ENCODE measurements around the gene REC8. TPM values are rescaled to one million over a fixed set of nuclear protein-coding genes. Genes with fewer than 3 reads are reported as not detected.

The REC8 gene
- total and polyA plus RNA-seq, 2 of the 13 experiments (the other 11 are each of a cell fraction or from before 2014, with no cell fraction given): 3.4 to 14.7 TPM

- TF ChIP-seq NR0B2 (CRISPR knock-in tag; IDR thresholded peaks at IDR 0.05): peak; percentile 1; the same call in 1 of the 2 replicates
- peak; percentile 14; the same call in 1 of the 2 replicates for TF ChIP-seq GZF1 (CRISPR knock-in tag; IDR thresholded peaks at IDR 0.05)
- TF ChIP-seq ZNF766 (CRISPR knock-in tag; IDR thresholded peaks at IDR 0.05; ENCODE audit: borderline replicate concordance): no peak
- TF ChIP-seq ZNF772 (CRISPR knock-in tag; IDR thresholded peaks at IDR 0.05): peak; percentile 21; the same call in 1 of the 2 replicates
- TF ChIP-seq ZNF75D (CRISPR knock-in tag; IDR thresholded peaks at IDR 0.05; ENCODE audit: borderline replicate concordance): no peak
- TF ChIP-seq ZBTB14 (CRISPR knock-in tag; IDR thresholded peaks at IDR 0.05): no peak
- TF ChIP-seq AHR (CRISPR knock-in tag; IDR thresholded peaks at IDR 0.05): peak; percentile 73
- peak; percentile 88 for TF ChIP-seq ZNF781 (CRISPR knock-in tag; IDR thresholded peaks at IDR 0.05; ENCODE audit: borderline replicate concordance, not compliant biosample characterization)
- TF ChIP-seq ZC3H4 (CRISPR knock-in tag; IDR thresholded peaks at IDR 0.05; ENCODE audit: borderline replicate concordance): no peak
- no peak for TF ChIP-seq ARID3A (IDR thresholded peaks at IDR 0.05; ENCODE audit: low read depth, low read length)
- TF ChIP-seq SETDB1 (CRISPR knock-in tag; IDR thresholded peaks at IDR 0.05; ENCODE audit: borderline replicate concordance): no peak
- TF ChIP-seq, protein P1, sequence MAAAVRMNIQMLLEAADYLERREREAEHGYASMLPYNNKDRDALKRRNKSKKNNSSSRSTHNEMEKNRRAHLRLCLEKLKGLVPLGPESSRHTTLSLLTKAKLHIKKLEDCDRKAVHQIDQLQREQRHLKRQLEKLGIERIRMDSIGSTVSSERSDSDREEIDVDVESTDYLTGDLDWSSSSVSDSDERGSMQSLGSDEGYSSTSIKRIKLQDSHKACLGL (CRISPR knock-in tag; IDR thresholded peaks at IDR 0.05): no peak; the same call in 1 of the 2 replicates
- no peak for TF ChIP-seq TEAD2 (CRISPR knock-in tag; IDR thresholded peaks at IDR 0.05)
- TF ChIP-seq PRDM10 (CRISPR knock-in tag; IDR thresholded peaks at IDR 0.05; ENCODE audit: low read depth): no peak
- no peak for TF ChIP-seq SMAD9 (CRISPR knock-in tag; IDR thresholded peaks at IDR 0.05)
- TF ChIP-seq, protein P2, sequence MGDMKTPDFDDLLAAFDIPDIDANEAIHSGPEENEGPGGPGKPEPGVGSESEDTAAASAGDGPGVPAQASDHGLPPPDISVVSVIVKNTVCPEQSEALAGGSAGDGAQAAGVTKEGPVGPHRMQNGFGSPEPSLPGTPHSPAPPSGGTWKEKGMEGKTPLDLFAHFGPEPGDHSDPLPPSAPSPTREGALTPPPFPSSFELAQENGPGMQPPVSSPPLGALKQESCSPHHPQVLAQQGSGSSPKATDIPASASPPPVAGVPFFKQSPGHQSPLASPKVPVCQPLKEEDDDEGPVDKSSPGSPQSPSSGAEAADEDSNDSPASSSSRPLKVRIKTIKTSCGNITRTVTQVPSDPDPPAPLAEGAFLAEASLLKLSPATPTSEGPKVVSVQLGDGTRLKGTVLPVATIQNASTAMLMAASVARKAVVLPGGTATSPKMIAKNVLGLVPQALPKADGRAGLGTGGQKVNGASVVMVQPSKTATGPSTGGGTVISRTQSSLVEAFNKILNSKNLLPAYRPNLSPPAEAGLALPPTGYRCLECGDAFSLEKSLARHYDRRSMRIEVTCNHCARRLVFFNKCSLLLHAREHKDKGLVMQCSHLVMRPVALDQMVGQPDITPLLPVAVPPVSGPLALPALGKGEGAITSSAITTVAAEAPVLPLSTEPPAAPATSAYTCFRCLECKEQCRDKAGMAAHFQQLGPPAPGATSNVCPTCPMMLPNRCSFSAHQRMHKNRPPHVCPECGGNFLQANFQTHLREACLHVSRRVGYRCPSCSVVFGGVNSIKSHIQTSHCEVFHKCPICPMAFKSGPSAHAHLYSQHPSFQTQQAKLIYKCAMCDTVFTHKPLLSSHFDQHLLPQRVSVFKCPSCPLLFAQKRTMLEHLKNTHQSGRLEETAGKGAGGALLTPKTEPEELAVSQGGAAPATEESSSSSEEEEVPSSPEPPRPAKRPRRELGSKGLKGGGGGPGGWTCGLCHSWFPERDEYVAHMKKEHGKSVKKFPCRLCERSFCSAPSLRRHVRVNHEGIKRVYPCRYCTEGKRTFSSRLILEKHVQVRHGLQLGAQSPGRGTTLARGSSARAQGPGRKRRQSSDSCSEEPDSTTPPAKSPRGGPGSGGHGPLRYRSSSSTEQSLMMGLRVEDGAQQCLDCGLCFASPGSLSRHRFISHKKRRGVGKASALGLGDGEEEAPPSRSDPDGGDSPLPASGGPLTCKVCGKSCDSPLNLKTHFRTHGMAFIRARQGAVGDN (CRISPR knock-in tag; IDR thresholded peaks at IDR 0.05): peak; percentile 76
These were observed 24.7 kb upstream of the REC8 start, which contains the start of gene RNF31 (continued) for GRCh38 chr14:24146978-24147760.

All from HepG2 (cell line).